ENCODE results near the gene PREP.

PREP gene

DNA sequence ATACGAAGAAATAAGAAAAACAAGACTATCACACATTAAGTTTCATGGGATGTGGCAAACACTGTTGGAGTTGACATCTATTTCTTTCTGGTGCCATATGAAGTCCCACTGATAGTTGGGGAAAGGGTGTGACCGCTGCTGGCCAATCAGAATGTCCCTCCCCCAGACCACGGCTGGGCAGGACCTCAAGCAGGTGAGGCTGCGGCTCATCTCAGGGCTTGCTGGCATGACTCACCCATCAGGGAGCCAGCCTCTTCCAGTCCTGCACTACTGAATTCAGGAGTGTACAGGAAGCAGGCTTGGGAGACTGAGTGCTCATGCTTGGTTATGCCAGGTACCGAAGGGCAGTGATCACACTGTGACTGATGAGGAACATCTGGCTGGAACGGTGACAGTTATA, 18.9 kb downstream of the PREP start:
- peaks cover 7 to 25% of the 10 kb centered on the region in 2 experiments for H3K36me3 ChIP-seq (ENCODE audit: control insufficient read depth in 1 of 2, insufficient read depth in 2 of 2, low read depth in 1 of 2, low read length in 2 of 2)
- H2BK5ac ChIP-seq (ENCODE audit: low read depth, low read length, poor library complexity, severe bottlenecking) = no peak overlapping the region
- no peak overlapping the region for H3K4me2 ChIP-seq (ENCODE audit: low read length, poor library complexity, severe bottlenecking)
- H3K4me3 ChIP-seq (ENCODE audit: insufficient read depth in 1 of 2, low read depth in 1 of 2, low read length in 2 of 2) = no peak overlapping the region
- no peaks in the 10 kb centered on the region for H3K27me3 ChIP-seq (ENCODE audit: control insufficient read depth in 1 of 2, insufficient read depth in 1 of 2, low read length in 2 of 2)
- no peak overlapping the region for H2BK12ac ChIP-seq (ENCODE audit: low read length in 2 of 2)
- no peak overlapping the region for H3K4ac ChIP-seq (ENCODE audit: low read depth in 1 of 2, low read length in 2 of 2)
- no peaks in the 10 kb centered on the region for H3K9me3 ChIP-seq (ENCODE audit: control insufficient read depth, low read length)
- H3K4me1 ChIP-seq (ENCODE audit: control insufficient read depth, insufficient read depth, low read depth, low read length) = peaks cover 9% of the 10 kb centered on the region
- no peak overlapping the region for H4K8ac ChIP-seq (ENCODE audit: low read length)
- no peak overlapping the region for H2AK5ac ChIP-seq (ENCODE audit: low read length, severe bottlenecking)
- no peak overlapping the region for H3K14ac ChIP-seq (ENCODE audit: low read length in 2 of 2)
- H3K18ac ChIP-seq (ENCODE audit: low read depth in 1 of 2, low read length in 2 of 2) = no peak overlapping the region
- H3K27ac ChIP-seq (ENCODE audit: low read length, poor library complexity, severe bottlenecking) = no peak overlapping the region
- H2BK15ac ChIP-seq (ENCODE audit: low read depth, poor library complexity, severe bottlenecking) = no peak overlapping the region
- H2BK120ac ChIP-seq (ENCODE audit: low read depth, low read length) = no peak overlapping the region
- H2AFZ ChIP-seq (ENCODE audit: low read depth, low read length) = no peak overlapping the region
- H3K9ac ChIP-seq (ENCODE audit: low read length) = no peak overlapping the region
- DNase-seq = no peak
- H4K91ac ChIP-seq (ENCODE audit: low read length) = no peak overlapping the region
- 82% methylated on average over 5 of the region's 6 CpGs for WGBS
- no peak overlapping the region for H3K23ac ChIP-seq (ENCODE audit: low read length in 2 of 2)
- H3K79me1 ChIP-seq (replicated peaks; ENCODE audit: low read length, poor library complexity, severe bottlenecking) = peaks cover 32% of the 10 kb centered on the region

DNA sequence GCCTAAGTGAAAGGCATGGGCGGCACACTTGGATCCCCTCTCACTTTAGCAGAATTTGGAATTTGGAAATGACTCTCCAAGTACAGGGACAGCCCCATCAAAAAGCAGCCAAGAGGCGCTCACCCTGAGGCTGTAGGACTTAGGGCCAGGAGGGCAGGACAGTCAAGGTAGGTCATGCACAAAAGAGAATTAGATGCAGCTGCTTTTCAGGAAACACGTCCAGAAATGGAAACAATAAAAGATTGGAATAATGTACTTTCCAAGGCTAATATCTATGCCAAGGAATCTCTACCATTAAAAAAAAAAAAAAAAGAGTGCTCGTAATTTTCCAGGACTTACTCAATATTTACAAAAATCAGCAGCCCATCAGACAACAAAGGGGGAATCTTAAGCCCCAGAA, 19.9 kb downstream of the PREP start:
- H3K9me3 ChIP-seq (ENCODE audit: control insufficient read depth, low read length) = no peaks in the 10 kb centered on the region
- H3K4me1 ChIP-seq (ENCODE audit: control insufficient read depth, insufficient read depth, low read depth, low read length) = peaks cover 9% of the 10 kb centered on the region
- no peak overlapping the region for H3K18ac ChIP-seq (ENCODE audit: low read depth in 1 of 2, low read length in 2 of 2)
- H2BK12ac ChIP-seq (ENCODE audit: low read length in 2 of 2) = no peak overlapping the region
- no peak overlapping the region for H3K23ac ChIP-seq (ENCODE audit: low read length in 2 of 2)
- H3K4me2 ChIP-seq (ENCODE audit: low read length, poor library complexity, severe bottlenecking) = no peak overlapping the region
- no peak overlapping the region for H2AFZ ChIP-seq (ENCODE audit: low read depth, low read length)
- peaks cover 33% of the 10 kb centered on the region for H3K79me1 ChIP-seq (replicated peaks; ENCODE audit: low read length, poor library complexity, severe bottlenecking)
- no peak overlapping the region for H3K14ac ChIP-seq (ENCODE audit: low read length in 2 of 2)
- H3K27me3 ChIP-seq (ENCODE audit: control insufficient read depth in 1 of 2, insufficient read depth in 1 of 2, low read length in 2 of 2) = no peaks in the 10 kb centered on the region
- no peak overlapping the region for H3K9ac ChIP-seq (ENCODE audit: low read length)
- no peak overlapping the region for H3K27ac ChIP-seq (ENCODE audit: low read length, poor library complexity, severe bottlenecking)
- H2BK120ac ChIP-seq (ENCODE audit: low read depth, low read length) = no peak overlapping the region
- no peak overlapping the region for H2AK5ac ChIP-seq (ENCODE audit: low read length, severe bottlenecking)
- H2BK5ac ChIP-seq (ENCODE audit: low read depth, low read length, poor library complexity, severe bottlenecking) = no peak overlapping the region
- H2BK15ac ChIP-seq (ENCODE audit: low read depth, poor library complexity, severe bottlenecking) = no peak overlapping the region
- H3K36me3 ChIP-seq (ENCODE audit: control insufficient read depth in 1 of 2, insufficient read depth in 2 of 2, low read depth in 1 of 2, low read length in 2 of 2) = peaks cover 7 to 25% of the 10 kb centered on the region in 2 experiments
- H4K8ac ChIP-seq (ENCODE audit: low read length) = no peak overlapping the region
- no peak overlapping the region for H3K4me3 ChIP-seq (ENCODE audit: insufficient read depth in 1 of 2, low read depth in 1 of 2, low read length in 2 of 2)
- no peak for DNase-seq
- no peak overlapping the region for H4K91ac ChIP-seq (ENCODE audit: low read length)
- H3K4ac ChIP-seq (ENCODE audit: low read depth in 1 of 2, low read length in 2 of 2) = no peak overlapping the region
- WGBS = 97% methylated on average over 3 of the region's 4 CpGs

DNA sequence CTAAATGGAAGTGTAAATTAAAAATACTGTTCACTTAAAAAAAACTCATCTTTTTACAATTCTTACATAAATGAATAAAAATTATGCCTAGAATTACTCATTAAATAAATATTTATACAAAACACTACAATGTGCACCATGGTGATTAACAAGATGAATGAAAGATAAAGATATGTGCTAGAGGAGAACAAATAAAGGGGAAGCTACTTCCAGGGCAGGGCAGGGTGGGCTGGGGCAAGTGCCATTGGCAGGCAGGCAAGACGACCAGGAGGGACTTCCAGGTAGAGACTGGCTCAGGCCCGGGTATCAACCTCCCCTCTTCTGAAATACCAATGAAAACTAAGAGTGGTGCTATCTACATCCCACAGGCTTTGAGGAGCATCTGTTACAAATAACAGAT, 20.4 kb downstream of the PREP start:
- Histone ChIP-seq H3K27ac (ENCODE audit: low read length, poor library complexity, severe bottlenecking) (no peak overlapping the region), H3K18ac (ENCODE audit: low read depth in 1 of 2, low read length in 2 of 2) (no peak overlapping the region), H2BK12ac (ENCODE audit: low read length in 2 of 2) (no peak overlapping the region), H3K23ac (ENCODE audit: low read length in 2 of 2) (no peak overlapping the region), H2BK15ac (ENCODE audit: low read depth, poor library complexity, severe bottlenecking) (no peak overlapping the region), H2BK5ac (ENCODE audit: low read depth, low read length, poor library complexity, severe bottlenecking) (no peak overlapping the region), H3K4me3 (ENCODE audit: insufficient read depth in 1 of 2, low read depth in 1 of 2, low read length in 2 of 2) (no peak overlapping the region), H4K8ac (ENCODE audit: low read length) (no peak overlapping the region), H3K4me1 (ENCODE audit: control insufficient read depth, insufficient read depth, low read depth, low read length) (peaks cover 8% of the 10 kb centered on the region), H2BK120ac (ENCODE audit: low read depth, low read length) (no peak overlapping the region), H3K79me1 (replicated peaks; ENCODE audit: low read length, poor library complexity, severe bottlenecking) (peaks cover 36% of the 10 kb centered on the region), H3K9ac (ENCODE audit: low read length) (no peak overlapping the region), H3K27me3 (ENCODE audit: control insufficient read depth in 1 of 2, insufficient read depth in 1 of 2, low read length in 2 of 2) (no peaks in the 10 kb centered on the region), H3K14ac (ENCODE audit: low read length in 2 of 2) (no peak overlapping the region), H3K4ac (ENCODE audit: low read depth in 1 of 2, low read length in 2 of 2) (no peak overlapping the region), H3K4me2 (ENCODE audit: low read length, poor library complexity, severe bottlenecking) (no peak overlapping the region), H3K9me3 (ENCODE audit: control insufficient read depth, low read length) (no peaks in the 10 kb centered on the region), H2AK5ac (ENCODE audit: low read length, severe bottlenecking) (no peak overlapping the region), H2AFZ (ENCODE audit: low read depth, low read length) (no peak overlapping the region), H4K91ac (ENCODE audit: low read length) (no peak overlapping the region), H3K36me3 (ENCODE audit: control insufficient read depth in 1 of 2, insufficient read depth in 2 of 2, low read depth in 1 of 2, low read length in 2 of 2) (peaks cover 7 to 25% of the 10 kb centered on the region in 2 experiments)
- WGBS = 38% methylated on average over 1 of the region's 2 CpGs
- DNase-seq = no peak

DNA sequence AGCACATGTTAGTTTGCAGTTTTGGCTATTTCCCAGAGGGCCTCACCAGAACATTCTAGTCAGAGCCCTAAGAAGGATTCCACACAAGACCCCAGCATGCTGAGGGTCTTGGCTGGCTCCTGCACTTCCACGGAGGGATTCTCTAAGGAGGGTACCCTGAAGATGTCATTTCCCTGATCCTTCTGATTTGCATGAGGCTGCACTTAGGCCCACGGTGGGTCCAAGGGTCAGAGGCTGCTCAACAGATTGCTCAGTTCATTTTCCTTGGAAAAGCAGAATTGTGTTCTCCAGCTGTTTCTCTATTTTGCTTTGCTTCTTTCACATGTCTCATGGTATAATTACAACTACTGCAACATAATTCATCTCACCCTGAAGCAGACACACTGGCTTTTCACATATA, 22.2 kb downstream of the PREP start:
- H4K8ac ChIP-seq (ENCODE audit: low read length) = no peak overlapping the region
- peaks cover 7 to 34% of the 10 kb centered on the region in 2 experiments for H3K36me3 ChIP-seq (ENCODE audit: control insufficient read depth in 1 of 2, insufficient read depth in 2 of 2, low read depth in 1 of 2, low read length in 2 of 2)
- peak overlapping the region in 1 of 2 experiments; percentile 57 for H3K14ac ChIP-seq (ENCODE audit: low read length in 2 of 2)
- no peaks in the 10 kb centered on the region for H3K27me3 ChIP-seq (ENCODE audit: control insufficient read depth in 1 of 2, insufficient read depth in 1 of 2, low read length in 2 of 2)
- no peak overlapping the region for H2BK15ac ChIP-seq (ENCODE audit: low read depth, poor library complexity, severe bottlenecking)
- H3K27ac ChIP-seq (ENCODE audit: low read length, poor library complexity, severe bottlenecking) = no peak overlapping the region
- no peak overlapping the region for H3K23ac ChIP-seq (ENCODE audit: low read length in 2 of 2)
- H3K4ac ChIP-seq (ENCODE audit: low read depth in 1 of 2, low read length in 2 of 2) = no peak overlapping the region
- DNase-seq = no peak
- H2BK120ac ChIP-seq (ENCODE audit: low read depth, low read length) = no peak overlapping the region
- H3K4me3 ChIP-seq (ENCODE audit: insufficient read depth in 1 of 2, low read depth in 1 of 2, low read length in 2 of 2) = no peak overlapping the region
- no peak overlapping the region for H3K9ac ChIP-seq (ENCODE audit: low read length)
- no peak overlapping the region for H4K91ac ChIP-seq (ENCODE audit: low read length)
- no peak overlapping the region for H2AFZ ChIP-seq (ENCODE audit: low read depth, low read length)
- no peak overlapping the region for H3K18ac ChIP-seq (ENCODE audit: low read depth in 1 of 2, low read length in 2 of 2)
- H3K9me3 ChIP-seq (ENCODE audit: control insufficient read depth, low read length) = no peaks in the 10 kb centered on the region
- H2AK5ac ChIP-seq (ENCODE audit: low read length, severe bottlenecking) = no peak overlapping the region
- 90% methylated on average over 2 of the region's 2 CpGs for WGBS
- H2BK5ac ChIP-seq (ENCODE audit: low read depth, low read length, poor library complexity, severe bottlenecking) = no peak overlapping the region
- H3K4me1 ChIP-seq (ENCODE audit: control insufficient read depth, insufficient read depth, low read depth, low read length) = peaks cover 5% of the 10 kb centered on the region
- no peak overlapping the region for H3K4me2 ChIP-seq (ENCODE audit: low read length, poor library complexity, severe bottlenecking)
- peaks cover 38% of the 10 kb centered on the region for H3K79me1 ChIP-seq (replicated peaks; ENCODE audit: low read length, poor library complexity, severe bottlenecking)
- no peak overlapping the region for H2BK12ac ChIP-seq (ENCODE audit: low read length in 2 of 2)
